MCF 10A (cell line): ENCODE measurements around the gene SPECC1L. TPM values are rescaled to one million over a fixed set of nuclear protein-coding genes. Genes with fewer than 3 reads are reported as not detected.
"Not testable (repeated sequence)": the region's sequence is repeated elsewhere in the genome, so short reads cannot be mapped to it uniquely, and the experiment has no call there.

Experiments used
- BruUV-seq: library from RNA; stranded (reverse); fragments of 400-500 nt; replicated peaks from 2 replicates; lab custom pipeline; 2021; lab: Mats Ljungman, UMichigan
- CTCF ChIA-PET: fragments of 300-600 bp; sonication (Branson Sonifier 250); formaldehyde crosslinking; extraction: SDS; loops from one replicate; lab custom pipeline; 2021; ENCODE audit warnings: antibody characterized with exemption, inconsistent platforms; lab: Yijun Ruan, JAX
- POLR2A ChIA-PET: fragments of 300-600, 350-650 bp; sonication (Branson Sonifier 250); formaldehyde crosslinking; extraction: SDS; loops from one replicate; lab custom pipeline; 2020; ENCODE audit warnings: antibody characterized with exemption, inconsistent platforms; lab: Yijun Ruan, JAX
- DNase-seq: peaks from one replicate; pipeline ENCODE4 v3.0.0-alpha.2; 2018; ENCODE audit not compliant: unreplicated experiment
- H3K27ac Mint-ChIP-seq: one replicate; pipeline ENCODE4 v1.8.0; 2022; ENCODE audit warnings: mild to moderate bottlenecking, low read depth, mixed read lengths; ENCODE audit not compliant: unreplicated experiment
- H3K27me3 Mint-ChIP-seq: one replicate; pipeline ENCODE4 v1.8.0; 2022; ENCODE audit warnings: mixed read lengths; ENCODE audit not compliant: insufficient read depth, unreplicated experiment
- H3K36me3 Mint-ChIP-seq: one replicate; pipeline ENCODE4 v1.8.0; 2022; ENCODE audit warnings: mild to moderate bottlenecking, moderate library complexity, mixed read lengths; ENCODE audit not compliant: insufficient read depth, unreplicated experiment
- H3K4me1 Mint-ChIP-seq: one replicate; pipeline ENCODE4 v1.8.0; 2022; ENCODE audit warnings: mixed read lengths; ENCODE audit not compliant: insufficient read depth, unreplicated experiment
- H3K4me3 Mint-ChIP-seq: one replicate; pipeline ENCODE4 v1.8.0; 2022; ENCODE audit warnings: mild to moderate bottlenecking, moderate library complexity, mixed read lengths; ENCODE audit not compliant: unreplicated experiment
- H3K9me3 Mint-ChIP-seq: one replicate; pipeline ENCODE4 v1.8.0; 2022; ENCODE audit warnings: mixed read lengths; ENCODE audit not compliant: unreplicated experiment
- intact Hi-C: fragments of 100-400 bp; cut with micrococcal nuclease; formaldehyde crosslinking; loops from 2 replicates; pipeline ENCODE4 v1.14.1; 2022
- total RNA-seq: library from RNA; stranded (reverse); gene quantifications from 2 replicates; pipeline ENCODE4 v1.2.3, GENCODE V29; 2022
- TF ChIP-seq, protein P1 (sequence below): fragments of 200-600 bp; IDR thresholded peaks from one replicate; pipeline ENCODE4 v1.8.0; 2022; ENCODE audit warnings: antibody characterized with exemption, mild to moderate bottlenecking; ENCODE audit not compliant: unreplicated experiment

SPECC1L gene
- total RNA-seq, 1 experiment from 2014 or later = 60.4 TPM

DNA sequence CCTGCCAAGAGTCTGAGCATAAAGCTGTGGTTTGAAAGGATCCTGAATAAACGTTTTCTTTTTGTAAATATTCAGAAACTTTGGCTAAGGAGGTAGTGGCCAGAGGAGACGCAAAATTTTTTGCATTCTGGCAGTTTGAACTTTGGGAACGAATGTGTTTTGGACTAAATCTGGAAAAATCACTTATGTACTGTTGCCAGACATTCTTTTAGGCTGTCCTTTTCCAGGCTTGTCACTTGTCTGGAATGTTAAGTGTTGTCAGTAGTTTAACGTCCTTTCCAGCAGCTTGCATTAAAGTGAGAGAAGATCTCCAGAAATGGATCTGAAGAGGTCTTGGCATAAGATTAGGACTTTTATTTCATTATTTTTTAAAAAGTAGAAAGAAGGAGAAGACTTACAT, 18.5 kb downstream of the SPECC1L start:
- ChIA-PET CTCF (interaction anchor here (0.6 kb wide), 3 partner anchors 10 to 393 kb away, joined by 3 read pairs; no protein-coding TSS in a partner anchor), POLR2A (interaction anchor here (0.5 to 2.3 kb wide), 9 partner anchors 8 to 1391 kb away, joined by 3 to 12 read pairs (median 4); partner anchors contain the start of genes MIF and SPECC1L)
- H3K4me1 Mint-ChIP-seq = peaks cover 34% of the 10 kb centered on the region
- peaks cover 8% of the 10 kb centered on the region for H3K36me3 Mint-ChIP-seq
- BruUV-seq = no TSS peak
- DNase-seq = peak; percentile 26
- H3K4me3 Mint-ChIP-seq = peak overlapping the region; percentile 7
- H3K27ac Mint-ChIP-seq = peak overlapping the region; percentile 59
- H3K9me3 Mint-ChIP-seq = no peaks in the 10 kb centered on the region
- intact Hi-C loops = no loop called here
- no peaks in the 10 kb centered on the region for H3K27me3 Mint-ChIP-seq
- TF ChIP-seq, protein P1, sequence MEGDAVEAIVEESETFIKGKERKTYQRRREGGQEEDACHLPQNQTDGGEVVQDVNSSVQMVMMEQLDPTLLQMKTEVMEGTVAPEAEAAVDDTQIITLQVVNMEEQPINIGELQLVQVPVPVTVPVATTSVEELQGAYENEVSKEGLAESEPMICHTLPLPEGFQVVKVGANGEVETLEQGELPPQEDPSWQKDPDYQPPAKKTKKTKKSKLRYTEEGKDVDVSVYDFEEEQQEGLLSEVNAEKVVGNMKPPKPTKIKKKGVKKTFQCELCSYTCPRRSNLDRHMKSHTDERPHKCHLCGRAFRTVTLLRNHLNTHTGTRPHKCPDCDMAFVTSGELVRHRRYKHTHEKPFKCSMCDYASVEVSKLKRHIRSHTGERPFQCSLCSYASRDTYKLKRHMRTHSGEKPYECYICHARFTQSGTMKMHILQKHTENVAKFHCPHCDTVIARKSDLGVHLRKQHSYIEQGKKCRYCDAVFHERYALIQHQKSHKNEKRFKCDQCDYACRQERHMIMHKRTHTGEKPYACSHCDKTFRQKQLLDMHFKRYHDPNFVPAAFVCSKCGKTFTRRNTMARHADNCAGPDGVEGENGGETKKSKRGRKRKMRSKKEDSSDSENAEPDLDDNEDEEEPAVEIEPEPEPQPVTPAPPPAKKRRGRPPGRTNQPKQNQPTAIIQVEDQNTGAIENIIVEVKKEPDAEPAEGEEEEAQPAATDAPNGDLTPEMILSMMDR = no peak

DNA sequence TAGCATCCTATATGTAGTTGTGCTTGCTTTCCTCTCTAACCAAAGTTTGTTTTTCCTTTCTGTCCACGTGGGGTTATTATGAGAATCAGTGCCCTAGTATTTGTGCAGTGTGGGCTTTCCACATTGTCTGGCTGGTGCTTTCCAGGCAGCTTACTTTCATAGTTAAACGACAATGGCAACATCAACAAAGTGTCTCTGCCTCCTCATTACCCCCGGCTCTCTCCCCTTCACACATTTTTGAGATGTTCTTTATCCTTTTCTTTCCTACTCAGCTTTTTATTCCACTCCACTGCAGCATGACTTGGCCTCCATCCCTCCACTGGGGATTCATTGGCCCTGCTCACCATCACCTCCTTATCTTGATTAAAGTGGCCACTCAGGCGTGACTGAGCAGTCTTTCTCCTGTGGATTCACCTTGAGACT, 19.1 kb downstream of the SPECC1L start:
- CTCF ChIA-PET = interaction anchor here (0.6 kb wide), 3 partner anchors 11 to 394 kb away, joined by 3 read pairs; no protein-coding TSS in a partner anchor
- H3K4me3 Mint-ChIP-seq = peak overlapping the region; percentile 7

DNA sequence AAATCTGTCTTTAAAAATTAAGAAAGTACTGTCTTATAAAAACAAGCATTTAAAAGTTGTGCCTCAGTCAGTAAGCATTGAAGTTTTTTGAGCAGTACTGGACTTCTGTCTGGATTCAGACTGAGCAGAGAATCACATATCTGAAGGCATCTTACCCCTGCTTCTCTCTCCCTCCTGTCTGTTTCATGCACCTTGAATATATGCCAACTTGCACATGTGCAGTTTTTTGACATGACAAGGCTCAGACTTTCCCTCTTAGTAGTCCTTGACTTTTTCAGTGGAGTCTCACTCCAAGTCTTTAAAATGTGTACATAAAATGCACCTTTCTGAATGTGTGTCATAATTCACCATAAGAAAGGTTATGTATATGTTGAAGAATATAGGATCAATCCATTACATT, 19.8 kb downstream of the SPECC1L start:
- H3K4me1 Mint-ChIP-seq = peaks cover 25% of the 10 kb centered on the region
- no peak overlapping the region for H3K4me3 Mint-ChIP-seq
- H3K36me3 Mint-ChIP-seq = no peaks in the 10 kb centered on the region
- POLR2A ChIA-PET = interaction anchor here (0.7 to 2.3 kb wide), 6 partner anchors 9 to 201 kb away, joined by 3 to 12 read pairs (median 4); no protein-coding TSS in a partner anchor
- BruUV-seq = no TSS peak
- H3K27ac Mint-ChIP-seq = no peak overlapping the region
- CTCF ChIA-PET = no interaction called here
- no peaks in the 10 kb centered on the region for H3K27me3 Mint-ChIP-seq
- intact Hi-C loops = no loop called here
- no peak for DNase-seq
- TF ChIP-seq, protein P1 = no peak
- H3K9me3 Mint-ChIP-seq = no peaks in the 10 kb centered on the region

More for the DNA sequence above, 19.1 kb downstream of the SPECC1L start:
- TF ChIP-seq, protein P1 = no peak
- Mint-ChIP-seq H3K36me3 (peaks cover 3% of the 10 kb centered on the region), H3K27ac (peak overlapping the region; percentile 3), H3K4me1 (peaks cover 29% of the 10 kb centered on the region), H3K27me3 (no peaks in the 10 kb centered on the region), H3K9me3 (no peaks in the 10 kb centered on the region)
- no TSS peak for BruUV-seq
- POLR2A ChIA-PET = interaction anchor here (0.5 to 2.3 kb wide), 10 partner anchors 9 to 1392 kb away, joined by 3 to 12 read pairs (median 4); partner anchors contain the start of gene SPECC1L
- intact Hi-C loops = no loop called here
- DNase-seq = no peak

DNA sequence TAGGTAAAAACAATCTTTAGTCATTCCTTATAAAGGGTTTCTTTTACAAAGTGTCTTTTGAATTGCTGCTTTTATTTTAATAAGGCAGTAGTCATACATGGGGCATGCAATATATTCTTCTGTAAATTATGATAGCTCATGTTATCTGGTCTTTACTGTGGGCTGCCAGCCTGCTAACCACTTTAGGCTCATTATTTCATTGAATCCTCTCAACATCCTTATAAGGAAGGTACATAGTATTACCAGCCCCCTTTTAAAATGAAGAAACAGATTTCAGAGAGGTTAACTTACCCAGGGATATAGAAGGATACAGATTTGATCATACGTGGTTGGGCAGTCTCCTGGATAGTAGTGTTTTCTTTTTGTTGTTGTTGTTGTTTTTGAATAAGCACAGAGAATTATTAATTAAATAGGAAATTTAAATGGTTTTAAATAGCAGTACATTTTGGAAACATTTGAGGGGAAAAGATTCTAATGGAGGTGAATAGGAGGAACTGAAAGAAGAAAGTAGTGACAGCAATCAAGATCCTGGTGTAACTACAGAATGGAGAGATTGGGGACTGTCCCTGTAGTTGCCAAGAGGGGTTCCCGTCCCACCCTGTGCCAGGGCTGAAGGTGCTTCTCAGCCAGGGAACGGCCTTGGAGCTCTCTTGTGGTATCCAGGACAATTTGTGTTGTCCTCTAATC, 21.0 kb downstream of the SPECC1L start:
- POLR2A ChIA-PET = interaction anchor here (0.6 to 1.2 kb wide), 2 partner anchors 14 to 18 kb away, joined by 3 read pairs; no protein-coding TSS in a partner anchor
- H3K36me3 Mint-ChIP-seq = no peaks in the 10 kb centered on the region
- TF ChIP-seq, protein P1 = no peak
- no peak overlapping the region for H3K4me3 Mint-ChIP-seq
- H3K9me3 Mint-ChIP-seq = no peaks in the 10 kb centered on the region
- intact Hi-C loops = no loop called here
- peaks cover 24% of the 10 kb centered on the region for H3K4me1 Mint-ChIP-seq
- DNase-seq = no peak
- H3K27ac Mint-ChIP-seq = no peak overlapping the region
- no TSS peak for BruUV-seq
- no peaks in the 10 kb centered on the region for H3K27me3 Mint-ChIP-seq
- CTCF ChIA-PET = no interaction called here

DNA sequence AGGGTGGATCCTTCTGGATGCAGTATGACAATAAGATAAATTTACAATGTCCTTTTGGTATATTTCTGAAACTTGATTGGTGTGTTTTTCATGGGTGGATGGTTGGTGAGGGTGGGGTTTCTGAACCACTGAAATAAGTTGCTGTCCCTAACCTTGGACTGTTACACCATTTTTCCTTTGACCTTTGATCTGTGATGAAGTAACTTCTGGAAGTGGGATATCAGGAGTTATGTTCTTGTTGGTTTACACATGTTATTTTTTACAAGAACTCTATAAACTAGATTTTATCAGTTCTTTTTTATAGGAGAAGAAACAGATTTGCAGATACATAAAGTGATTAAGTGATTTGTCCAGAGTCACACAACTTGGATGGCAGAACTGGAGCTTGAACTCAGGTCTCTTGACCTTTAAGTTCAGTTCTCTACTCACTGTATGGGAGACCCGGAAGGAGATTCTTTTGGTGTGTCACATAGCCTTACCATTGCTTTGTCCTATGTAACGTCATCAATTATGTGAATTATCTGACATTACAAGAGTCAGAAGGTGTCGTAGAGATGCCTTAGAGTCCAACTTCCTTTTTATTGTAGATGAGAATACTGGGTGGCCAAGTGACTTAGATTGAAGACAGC, 21.7 kb downstream of the SPECC1L start:
- H3K4me3 Mint-ChIP-seq, POLR2A ChIA-PET, H3K27me3 Mint-ChIP-seq, intact Hi-C loops, H3K9me3 Mint-ChIP-seq, BruUV-seq, DNase-seq, H3K36me3 Mint-ChIP-seq, H3K27ac Mint-ChIP-seq: not testable (repeated sequence)
- CTCF ChIA-PET = interaction anchor here (0.7 kb wide), 2 partner anchors 16 to 27 kb away, joined by 3 read pairs; no protein-coding TSS in a partner anchor
- peaks cover 19% of the 10 kb centered on the region for H3K4me1 Mint-ChIP-seq
